GM19452 (cell line): ENCODE measurements around the gene STK32B.

ENCODE experiments used
- ATAC-seq: cut with Tn5 transposase; IDR thresholded peaks from one replicate; pipeline ENCODE4 v1.9.1; 2021; ENCODE audit not compliant: unreplicated experiment

Gene STK32B

GRCh38 chr4:5503336-5503936 is 452.2 kb downstream of the STK32B start:
- ATAC-seq: no peak

- no peak for ATAC-seq
Measured at GRCh38 chr4:5504486-5504885, 453.2 kb downstream of the STK32B start.

- ATAC-seq: no peak
Measured at GRCh38 chr4:5510504-5510903, 459.2 kb downstream of the STK32B start.

- no peak for ATAC-seq
Measured at GRCh38 chr4:5511791-5512190, 460.5 kb downstream of the STK32B start.

- ATAC-seq: no peak
Measured at GRCh38 chr4:5515646-5516045, 464.4 kb downstream of the STK32B start.

- ATAC-seq: no peak
Measured at GRCh38 chr4:5517372-5517771, 466.1 kb downstream of the STK32B start.

- no peak for ATAC-seq
Measured at GRCh38 chr4:5524446-5525299, 473.4 kb downstream of the STK32B start.

- ATAC-seq: no peak
Measured at GRCh38 chr4:5526080-5526846, 475.0 kb downstream of the STK32B start.

GRCh38 chr4:5527211-5527610 is 475.9 kb downstream of the STK32B start:
- ATAC-seq: no peak

- ATAC-seq: no peak
Measured at GRCh38 chr4:5528031-5528436, 476.8 kb downstream of the STK32B start.

- ATAC-seq: no peak
Measured at GRCh38 chr4:5532100-5532499, 480.8 kb downstream of the STK32B start.

- ATAC-seq: no peak
Measured at GRCh38 chr4:5539584-5539983, 488.3 kb downstream of the STK32B start.

GRCh38 chr4:5541169-5541568 is 489.9 kb downstream of the STK32B start:
- no peak for ATAC-seq

GRCh38 chr4:5543681-5544080 is 492.4 kb downstream of the STK32B start:
- no peak for ATAC-seq

GRCh38 chr4:5544762-5545161 is 493.5 kb downstream of the STK32B start:
- ATAC-seq: no peak

GRCh38 chr4:5545271-5545670 is 494.0 kb downstream of the STK32B start:
- no peak for ATAC-seq

GRCh38 chr4:5547651-5548249 is 496.5 kb downstream of the STK32B start:
- no peak for ATAC-seq
